ENCODE measurements around the gene HCRTR1. TPM values are rescaled to one million over a fixed set of nuclear protein-coding genes. Genes with fewer than 3 reads are reported as not detected.
A peak's percentile ranks its signal among the peaks of the same experiment; 100 is the strongest.

Gene HCRTR1
- total and polyA plus RNA-seq, 2 donors: 0.09 to 0.21 TPM

GRCh38 chr1:31576201-31576669 lies 41.3 kb upstream of the HCRTR1 start, which contains the start of gene TINAGL1:
Gene TINAGL1 (plus strand): TSS chr1:31576515. CDS start chr1:31577149, 634 bp downstream.
- peak; percentile 65 for DNase-seq (ENCODE audit: extremely low spot score)
- H3K4me3 ChIP-seq (ENCODE audit: low read depth, low read length): peak within 1 kb of the TSS; percentile 50
- WGBS: 5% methylated on average over 25 of the region's 25 CpGs
- H3K36me3 ChIP-seq (ENCODE audit: insufficient read depth): no peaks in the 10 kb centered on the region
- no peaks in the 10 kb centered on the region for H3K4me1 ChIP-seq (ENCODE audit: insufficient read depth)
- peak within 1 kb of the TSS; percentile 71 for H3K27ac ChIP-seq (ENCODE audit: low read depth)

- DNase-seq (ENCODE audit: extremely low spot score): no peak
- H3K4me1 ChIP-seq (ENCODE audit: insufficient read depth): no peaks in the 10 kb centered on the region
- no peaks in the 10 kb centered on the region for H3K36me3 ChIP-seq (ENCODE audit: insufficient read depth)
- 50% methylated on average over 27 of the region's 27 CpGs for WGBS
- H3K4me3 ChIP-seq (ENCODE audit: low read depth, low read length): peak overlapping the region; percentile 50
- peak overlapping the region; percentile 71 for H3K27ac ChIP-seq (ENCODE audit: low read depth)
Measured at GRCh38 chr1:31576743-31577455, 40.6 kb upstream of the HCRTR1 start.

- WGBS: 37% methylated on average over 6 of the region's 6 CpGs
- no peak for DNase-seq (ENCODE audit: extremely low spot score)
Measured at GRCh38 chr1:31577515-31578192, 39.8 kb upstream of the HCRTR1 start.

GRCh38 chr1:31579374-31579773 lies 38.1 kb upstream of the HCRTR1 start:
- WGBS: 40% methylated on average over 5 of the region's 5 CpGs
- DNase-seq (ENCODE audit: extremely low spot score): no peak
- Histone ChIP-seq H3K36me3 (ENCODE audit: insufficient read depth) (no peaks in the 10 kb centered on the region), H3K4me3 (ENCODE audit: low read depth, low read length) (no peak overlapping the region), H3K4me1 (ENCODE audit: insufficient read depth) (no peaks in the 10 kb centered on the region), H3K27ac (ENCODE audit: low read depth) (peak overlapping the region; percentile 3)

More at GRCh38 chr1:31577515-31578192, 39.8 kb upstream of the HCRTR1 start:
- Histone ChIP-seq H3K4me3 (ENCODE audit: low read depth, low read length) (peak overlapping the region; percentile 50), H3K36me3 (ENCODE audit: insufficient read depth) (no peaks in the 10 kb centered on the region), H3K4me1 (ENCODE audit: insufficient read depth) (no peaks in the 10 kb centered on the region), H3K27ac (ENCODE audit: low read depth) (peak overlapping the region; percentile 34)

- WGBS: 27% methylated on average over 5 of the region's 5 CpGs
- H3K36me3 ChIP-seq (ENCODE audit: insufficient read depth): no peaks in the 10 kb centered on the region
- H3K27ac ChIP-seq (ENCODE audit: low read depth): no peak overlapping the region
- H3K4me3 ChIP-seq (ENCODE audit: low read depth, low read length): no peak overlapping the region
- DNase-seq (ENCODE audit: extremely low spot score): no peak
- H3K4me1 ChIP-seq (ENCODE audit: insufficient read depth): no peaks in the 10 kb centered on the region
Measured at GRCh38 chr1:31580513-31580870, 37.0 kb upstream of the HCRTR1 start.

GRCh38 chr1:31580891-31581603 lies 36.4 kb upstream of the HCRTR1 start:
- no peak overlapping the region for H3K4me3 ChIP-seq (ENCODE audit: low read depth, low read length)
- WGBS: 56% methylated on average over 15 of the region's 15 CpGs
- H3K27ac ChIP-seq (ENCODE audit: low read depth): no peak overlapping the region
- no peak for DNase-seq (ENCODE audit: extremely low spot score)
- no peaks in the 10 kb centered on the region for H3K4me1 ChIP-seq (ENCODE audit: insufficient read depth)
- H3K36me3 ChIP-seq (ENCODE audit: insufficient read depth): no peaks in the 10 kb centered on the region

GRCh38 chr1:31581821-31582810 lies 35.4 kb upstream of the HCRTR1 start:
- H3K36me3 ChIP-seq (ENCODE audit: insufficient read depth): no peaks in the 10 kb centered on the region
- DNase-seq (ENCODE audit: extremely low spot score): no peak
- H3K4me3 ChIP-seq (ENCODE audit: low read depth, low read length): no peak overlapping the region
- 78% methylated on average over 12 of the region's 12 CpGs for WGBS
- no peaks in the 10 kb centered on the region for H3K4me1 ChIP-seq (ENCODE audit: insufficient read depth)
- no peak overlapping the region for H3K27ac ChIP-seq (ENCODE audit: low read depth)

- H3K4me1 ChIP-seq (ENCODE audit: insufficient read depth): no peaks in the 10 kb centered on the region
- H3K36me3 ChIP-seq (ENCODE audit: insufficient read depth): no peaks in the 10 kb centered on the region
Measured at GRCh38 chr1:31583082-31583994, 34.2 kb upstream of the HCRTR1 start.

GRCh38 chr1:31583995-31584868 lies 33.3 kb upstream of the HCRTR1 start:
- Histone ChIP-seq H3K27ac (ENCODE audit: low read depth) (no peak overlapping the region), H3K4me1 (ENCODE audit: insufficient read depth) (no peaks in the 10 kb centered on the region), H3K36me3 (ENCODE audit: insufficient read depth) (no peaks in the 10 kb centered on the region), H3K4me3 (ENCODE audit: low read depth, low read length) (no peak overlapping the region)
- WGBS: 51% methylated on average over 13 of the region's 13 CpGs
- DNase-seq (ENCODE audit: extremely low spot score): no peak

More at GRCh38 chr1:31583082-31583994, 34.2 kb upstream of the HCRTR1 start:
- Histone ChIP-seq H3K27ac (ENCODE audit: low read depth) (no peak overlapping the region), H3K4me3 (ENCODE audit: low read depth, low read length) (no peak overlapping the region)
- 69% methylated on average over 16 of the region's 16 CpGs for WGBS
- no peak for DNase-seq (ENCODE audit: extremely low spot score)

GRCh38 chr1:31584869-31585735 lies 32.4 kb upstream of the HCRTR1 start:
- H3K4me1 ChIP-seq (ENCODE audit: insufficient read depth): no peaks in the 10 kb centered on the region
- DNase-seq (ENCODE audit: extremely low spot score): no peak
- no peaks in the 10 kb centered on the region for H3K36me3 ChIP-seq (ENCODE audit: insufficient read depth)
- H3K4me3 ChIP-seq (ENCODE audit: low read depth, low read length): no peak overlapping the region
- 87% methylated on average over 27 of the region's 27 CpGs for WGBS
- H3K27ac ChIP-seq (ENCODE audit: low read depth): no peak overlapping the region
